Keratinocyte (primary cell): Measurements from ENCODE around the gene RNASE3.
"Not testable (repeated sequence)": the region's sequence is repeated elsewhere in the genome, so short reads cannot be mapped to it uniquely, and the experiment has no call there.

ENCODE experiments used
- EZH2 ChIP-seq: IDR thresholded peaks from one replicate; pipeline ENCODE4 v1.6.1; 2012; ENCODE audit warnings: inconsistent platforms, mild to moderate bottlenecking, low read length, moderate library complexity
- TF ChIP-seq, protein P1 (sequence below), 3 experiments: IDR thresholded peaks in 1 of 3; conservative IDR thresholded peaks in 1 of 3; optimal IDR thresholded peaks in 1 of 3; 2 replicates in 2 of 3; 3 replicates in 1 of 3; pipeline versions ENCODE3 to v1.5.1; 2011; ENCODE audit warnings: low read length in 3 of 3, mild to moderate bottlenecking in 3 of 3, moderate library complexity in 2 of 3, control low read depth in 1 of 3, inconsistent platforms in 1 of 3; ENCODE audit not compliant: insufficient read depth in 2 of 3; ENCODE audit errors: extremely low read depth in 1 of 3

DNA sequence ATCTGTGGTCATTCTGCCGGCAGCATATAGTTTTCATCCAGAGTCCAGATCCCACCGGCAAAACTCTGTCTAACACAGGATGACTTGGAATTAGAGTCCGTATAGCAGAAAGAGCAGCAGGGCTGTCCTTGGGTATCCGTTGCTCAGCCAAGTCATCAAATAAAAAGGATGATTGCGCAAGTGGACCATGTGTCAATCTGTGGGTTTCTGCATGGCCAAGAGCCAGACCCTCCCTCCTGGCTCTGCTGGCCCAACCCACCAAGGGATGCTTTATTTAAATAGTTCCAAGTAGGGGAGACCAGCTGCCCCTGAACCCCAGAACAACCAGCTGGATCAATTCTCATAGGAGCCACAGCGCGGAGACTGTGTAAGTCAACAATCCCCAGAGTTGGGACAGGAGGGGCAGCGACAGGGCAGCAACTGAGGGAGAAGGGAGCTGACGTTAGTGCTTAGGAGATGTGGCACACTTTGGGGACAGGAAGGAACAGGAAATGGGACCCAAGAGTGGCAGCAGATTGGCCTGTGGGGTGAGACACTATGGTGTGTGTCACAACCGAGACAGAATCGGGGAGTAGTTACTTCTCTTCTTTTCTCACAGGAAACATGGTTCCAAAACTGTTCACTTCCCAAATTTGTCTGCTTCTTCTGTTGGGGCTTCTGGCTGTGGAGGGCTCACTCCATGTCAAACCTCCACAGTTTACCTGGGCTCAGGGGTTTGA, 28.0 kb downstream of the RNASE3 start:
- TF ChIP-seq, protein P1, sequence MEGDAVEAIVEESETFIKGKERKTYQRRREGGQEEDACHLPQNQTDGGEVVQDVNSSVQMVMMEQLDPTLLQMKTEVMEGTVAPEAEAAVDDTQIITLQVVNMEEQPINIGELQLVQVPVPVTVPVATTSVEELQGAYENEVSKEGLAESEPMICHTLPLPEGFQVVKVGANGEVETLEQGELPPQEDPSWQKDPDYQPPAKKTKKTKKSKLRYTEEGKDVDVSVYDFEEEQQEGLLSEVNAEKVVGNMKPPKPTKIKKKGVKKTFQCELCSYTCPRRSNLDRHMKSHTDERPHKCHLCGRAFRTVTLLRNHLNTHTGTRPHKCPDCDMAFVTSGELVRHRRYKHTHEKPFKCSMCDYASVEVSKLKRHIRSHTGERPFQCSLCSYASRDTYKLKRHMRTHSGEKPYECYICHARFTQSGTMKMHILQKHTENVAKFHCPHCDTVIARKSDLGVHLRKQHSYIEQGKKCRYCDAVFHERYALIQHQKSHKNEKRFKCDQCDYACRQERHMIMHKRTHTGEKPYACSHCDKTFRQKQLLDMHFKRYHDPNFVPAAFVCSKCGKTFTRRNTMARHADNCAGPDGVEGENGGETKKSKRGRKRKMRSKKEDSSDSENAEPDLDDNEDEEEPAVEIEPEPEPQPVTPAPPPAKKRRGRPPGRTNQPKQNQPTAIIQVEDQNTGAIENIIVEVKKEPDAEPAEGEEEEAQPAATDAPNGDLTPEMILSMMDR (optimal IDR thresholded peaks at IDR 0.05 in 1 of 3, IDR thresholded peaks at IDR 0.05 in 1 of 3, conservative IDR thresholded peaks at IDR 0.05 in 1 of 3; ENCODE audit: extremely low read depth in 1 of 3, insufficient read depth in 2 of 3, low read length in 3 of 3), result not testable (repeated sequence)
- TF ChIP-seq EZH2, result not testable (repeated sequence)
